Medulla oblongata (tissue), 1 donor: ENCODE data around the gene LIX1.

ENCODE experiments used
- DNase-seq: peaks from one replicate; pipeline ENCODE4 v3.0.0-alpha.2; 2015; ENCODE audit errors: extremely low spot score

LIX1 gene

GRCh38 chr5:97074859-97075489 lies 67.4 kb downstream of the LIX1 start:
- no peak for DNase-seq

- no peak for DNase-seq
Measured at GRCh38 chr5:97073420-97073819, 69.0 kb downstream of the LIX1 start.

DNA sequence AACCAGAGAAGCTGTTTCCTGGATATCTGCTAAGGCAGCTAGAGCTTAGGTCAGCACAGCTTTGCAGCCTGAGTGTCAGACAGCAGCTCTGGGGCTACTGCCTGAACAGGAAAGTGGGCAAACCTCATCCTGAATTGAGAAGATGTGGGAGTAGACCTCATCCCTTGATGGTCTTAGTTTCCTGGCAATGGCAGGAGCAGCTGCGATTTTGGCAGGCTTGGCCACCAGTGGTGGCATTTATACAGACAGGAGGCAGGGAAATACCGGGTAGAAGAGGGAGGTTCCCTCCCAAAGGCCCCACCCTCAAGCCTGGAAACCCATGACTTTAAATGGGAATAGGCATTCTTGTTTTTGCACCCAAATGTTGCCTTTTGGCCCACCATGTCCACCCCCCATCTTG lies 69.7 kb downstream of the LIX1 start:
- no peak for DNase-seq

- DNase-seq = no peak
Measured at GRCh38 chr5:97071993-97072392, 70.4 kb downstream of the LIX1 start.

- DNase-seq = peak; percentile 82
Measured at GRCh38 chr5:97071101-97071500, 71.3 kb downstream of the LIX1 start.

DNA sequence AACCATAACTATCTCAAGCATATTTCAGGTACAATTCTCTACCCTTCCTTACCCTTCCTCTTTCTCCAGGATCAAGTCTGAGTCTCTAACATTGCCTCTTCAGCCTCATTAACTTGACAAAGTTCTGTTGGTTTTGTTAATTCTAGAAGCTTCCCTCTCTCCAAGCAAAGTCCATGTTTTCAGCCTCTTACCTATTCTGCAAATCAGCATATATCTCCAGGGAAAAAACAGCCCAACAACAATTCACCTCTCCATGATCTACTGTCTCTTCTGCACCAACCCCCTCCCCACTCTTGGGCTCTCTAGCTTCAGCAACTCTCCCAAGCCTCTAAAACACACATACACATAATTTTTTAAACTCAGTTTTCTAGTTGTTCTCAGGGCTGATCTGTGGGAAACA lies 72.2 kb downstream of the LIX1 start:
- DNase-seq = no peak

DNA sequence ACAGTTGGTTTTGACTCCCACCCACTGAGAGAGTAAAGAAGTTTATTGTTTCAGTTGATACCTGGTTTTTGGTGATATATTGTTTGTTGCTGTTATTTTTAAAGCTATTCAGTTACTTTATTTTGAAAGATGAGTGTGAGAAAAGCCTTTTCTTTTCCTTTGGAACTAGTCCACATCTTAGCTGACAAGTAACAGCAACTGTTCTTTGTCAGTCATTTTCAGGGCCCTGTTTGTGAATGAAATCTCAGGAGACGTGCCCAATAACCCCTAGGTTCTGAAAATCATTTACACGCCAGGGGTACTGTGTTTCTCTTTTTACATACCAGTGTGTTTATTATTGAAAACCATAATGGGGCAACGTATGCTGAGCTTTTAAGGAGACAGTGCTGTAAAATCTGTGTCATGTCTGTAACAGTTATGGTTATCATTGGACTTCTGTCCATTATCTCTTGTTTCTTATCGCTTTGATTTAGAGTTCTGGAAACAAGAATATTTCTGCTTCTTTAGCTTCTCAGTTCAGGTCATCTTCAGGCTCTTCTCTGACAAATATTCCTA lies 75.0 kb downstream of the LIX1 start:
- no peak for DNase-seq

- no peak for DNase-seq
Measured at GRCh38 chr5:97065475-97065874, 76.9 kb downstream of the LIX1 start.

GRCh38 chr5:97063251-97063650 lies 79.2 kb downstream of the LIX1 start:
- DNase-seq = no peak

DNA sequence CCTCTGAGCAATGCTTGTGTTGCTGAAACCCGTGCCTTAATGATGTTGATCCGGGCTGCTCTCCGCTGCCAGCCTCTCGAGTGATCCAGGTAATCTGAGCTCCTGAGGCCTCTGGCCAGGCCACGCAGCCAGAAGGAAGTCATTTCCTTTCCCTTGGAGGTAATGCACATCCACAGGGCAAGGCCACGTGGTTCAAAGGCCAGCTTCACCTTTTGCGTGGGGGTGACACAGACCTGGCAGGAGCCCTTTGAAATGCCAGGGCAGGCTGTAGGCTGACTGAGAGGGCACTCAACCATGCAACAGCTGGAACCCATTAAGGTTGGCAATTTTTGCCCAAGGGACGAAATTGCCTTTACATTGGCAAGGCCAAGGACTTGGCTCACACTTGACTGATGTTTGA lies 80.4 kb downstream of the LIX1 start:
- no peak for DNase-seq

- DNase-seq = no peak
Measured at GRCh38 chr5:97056263-97056662, 86.1 kb downstream of the LIX1 start.

DNA sequence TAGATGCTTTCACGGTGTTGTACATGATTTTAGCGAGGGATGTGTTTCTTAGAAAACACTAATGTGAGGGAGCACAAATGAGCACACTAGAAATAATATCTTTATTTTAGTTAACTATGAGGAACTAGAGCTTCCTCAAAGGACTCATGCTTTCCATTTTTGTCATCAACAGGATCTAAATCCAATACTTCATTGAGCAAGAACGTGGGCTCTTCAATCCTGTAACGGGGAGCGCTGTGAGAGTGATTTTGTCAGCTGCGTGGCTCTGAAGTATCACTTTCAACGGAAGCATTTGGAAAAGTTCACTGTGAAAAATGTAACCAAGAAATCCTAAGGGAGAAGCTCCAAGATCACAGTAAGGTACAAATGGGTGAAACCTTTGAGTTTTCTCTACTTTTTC lies 93.2 kb downstream of the LIX1 start:
- peak; percentile 35 for DNase-seq

DNA sequence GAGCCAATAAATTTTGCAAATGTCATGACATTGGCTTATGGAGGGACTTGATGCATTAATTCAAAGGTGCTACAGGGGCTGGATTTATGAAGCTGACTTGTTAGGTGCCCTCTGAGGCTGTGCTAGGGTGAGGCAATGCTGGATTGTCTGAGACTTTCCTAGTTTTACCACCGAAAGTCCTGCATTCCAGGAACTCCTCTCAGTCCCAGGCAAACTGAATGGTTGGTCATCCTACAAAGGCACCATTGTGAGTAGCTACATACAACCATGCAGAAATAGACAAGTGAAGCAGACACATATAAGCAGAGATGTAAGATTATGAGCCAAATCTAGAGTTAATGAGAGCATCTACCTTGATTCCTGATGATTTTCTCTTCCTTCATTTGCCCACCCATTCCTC lies 95.3 kb downstream of the LIX1 start:
- DNase-seq = no peak

DNA sequence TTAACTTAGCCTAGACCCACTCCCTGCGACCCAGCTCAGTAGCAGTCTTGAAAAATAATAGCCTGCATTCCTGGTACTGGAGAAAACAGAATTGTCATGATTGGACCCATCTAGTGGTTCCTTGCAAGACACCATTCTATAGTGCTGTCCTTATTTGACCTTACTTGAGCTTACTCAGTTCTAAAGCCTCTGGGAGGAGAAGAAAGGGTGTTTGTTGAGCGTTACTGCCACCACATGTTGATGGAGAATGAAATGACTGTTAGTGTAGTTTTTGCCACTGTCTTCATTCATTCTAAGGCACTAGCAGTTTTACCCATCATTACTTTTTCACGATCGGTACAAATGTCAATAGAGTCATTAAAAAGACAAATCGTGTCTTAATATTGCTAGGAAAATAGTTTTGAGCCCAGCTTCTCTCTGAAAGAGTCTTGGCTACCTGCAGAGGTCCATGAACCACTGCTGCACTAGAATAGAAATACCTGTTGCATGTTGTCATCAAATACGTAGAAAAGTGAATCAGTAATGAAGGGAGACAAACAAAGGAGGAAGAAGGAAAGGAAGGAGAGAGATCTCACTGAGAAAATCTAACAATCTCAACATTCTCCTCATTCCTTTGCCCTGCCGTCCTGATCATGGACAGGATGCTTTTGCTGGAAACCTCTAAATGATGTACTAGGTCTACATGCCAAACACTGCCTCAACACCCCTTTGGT lies 96.0 kb downstream of the LIX1 start:
- DNase-seq = peak; percentile 23

DNA sequence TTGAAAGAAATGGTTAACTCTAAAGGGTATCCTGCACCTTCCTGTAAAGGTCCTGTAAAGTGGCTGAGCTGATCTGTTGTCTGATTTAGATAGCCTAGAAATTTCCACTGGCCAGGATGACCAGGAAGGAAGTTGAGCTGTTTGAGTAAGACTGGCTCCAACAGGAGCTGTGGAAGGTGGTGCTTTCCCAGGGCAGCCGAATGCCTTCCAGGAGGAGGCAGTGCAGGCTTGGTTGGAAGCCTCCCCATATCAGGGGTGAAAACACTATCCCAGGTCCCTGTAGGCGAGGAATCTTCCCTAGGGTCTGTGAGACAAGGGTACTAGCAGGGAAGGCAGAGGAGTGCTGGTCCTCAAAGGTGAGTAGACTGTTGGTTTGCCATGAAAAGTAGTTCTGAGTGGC lies 98.4 kb downstream of the LIX1 start:
- DNase-seq = no peak

GRCh38 chr5:97043511-97043910 lies 98.9 kb downstream of the LIX1 start:
- no peak for DNase-seq

- no peak for DNase-seq
Measured at GRCh38 chr5:97042996-97043395, 99.4 kb downstream of the LIX1 start.
